Measurements from ENCODE around the gene ARHGEF3.

- no peak for TF ChIP-seq CTCF (IDR thresholded peaks at IDR 0.05; ENCODE audit: insufficient read depth, low read length)
- no peak for TF ChIP-seq GABPA (IDR thresholded peaks at IDR 0.05; ENCODE audit: low read depth)
These were observed 76.6 kb downstream of the ARHGEF3 start for GRCh38 chr3:56725175-56725574.
